CD8-positive, alpha-beta memory T cell (primary cell): ENCODE results near the gene VAPB. TPM values are rescaled to one million over a fixed set of nuclear protein-coding genes. Genes with fewer than 3 reads are reported as not detected.

Source experiments
- CTCF ChIA-PET: fragments of 350-600 bp; sonication (Branson Sonifier 250); formaldehyde crosslinking; loops from one replicate; lab custom pipeline; 2021; ENCODE audit warnings: antibody characterized with exemption; lab: Charles Lee
- POLR2A ChIA-PET: fragments of 350-600 bp; sonication (Branson Sonifier 250); formaldehyde crosslinking; loops from one replicate; lab custom pipeline; 2021; ENCODE audit warnings: antibody characterized with exemption; lab: Charles Lee
- DNase-seq, 5 donors: peaks; one replicate each; pipeline versions ENCODE4 v3.0.0 to v3.0.0-alpha.2; 2020 to 2022; ENCODE audit warnings: mixed read lengths in 1 of 5
- H3K27ac ChIP-seq: one replicate; pipeline ENCODE4 v1.7.0; 2013; ENCODE audit warnings: low read depth, mild to moderate bottlenecking, low read length, moderate library complexity
- H3K27me3 ChIP-seq: 2 replicates; pipeline ENCODE4 v1.7.0; 2013; ENCODE audit warnings: low read length, mild to moderate bottlenecking; ENCODE audit not compliant: insufficient read depth, poor library complexity, severe bottlenecking
- H3K36me3 ChIP-seq: 2 replicates; pipeline ENCODE4 v1.7.0; 2013; ENCODE audit warnings: mild to moderate bottlenecking, low read length, moderate library complexity; ENCODE audit not compliant: insufficient read depth
- H3K4me1 ChIP-seq: 2 replicates; pipeline ENCODE4 v1.7.0; 2013; ENCODE audit warnings: mild to moderate bottlenecking, low read length, moderate library complexity; ENCODE audit not compliant: insufficient read depth
- H3K4me3 ChIP-seq: 2 replicates; pipeline ENCODE4 v1.7.0; 2013; ENCODE audit warnings: mild to moderate bottlenecking, low read length
- H3K9me3 ChIP-seq: 2 replicates; pipeline ENCODE4 v1.7.0; 2013; ENCODE audit warnings: mild to moderate bottlenecking, low read length
- H3K27ac Mint-ChIP-seq, 8 donors: one replicate each; pipeline ENCODE4 v1.8.0; 2020 to 2021; ENCODE audit warnings: mixed read lengths in 8 of 8, mild to moderate bottlenecking in 6 of 8, inconsistent platforms in 3 of 8, moderate library complexity in 3 of 8
- H3K27me3 Mint-ChIP-seq, 2 donors: one replicate each; pipeline ENCODE4 v1.8.0; 2020 to 2021; ENCODE audit warnings: mixed read lengths in 2 of 2, mild to moderate bottlenecking in 1 of 2, moderate library complexity in 1 of 2
- H3K36me3 Mint-ChIP-seq, 3 donors: one replicate each; pipeline ENCODE4 v1.8.0; 2020 to 2021; ENCODE audit warnings: mixed read lengths in 3 of 3, inconsistent platforms in 1 of 3, mild to moderate bottlenecking in 1 of 3
- H3K4me1 Mint-ChIP-seq, 3 donors: one replicate each; pipeline ENCODE4 v1.8.0; 2020 to 2021; ENCODE audit warnings: mixed read lengths in 3 of 3, inconsistent platforms in 1 of 3, mild to moderate bottlenecking in 1 of 3
- H3K4me3 Mint-ChIP-seq, 7 donors: one replicate each; pipeline ENCODE4 v1.8.0; 2020 to 2021; ENCODE audit warnings: mixed read lengths in 7 of 7, mild to moderate bottlenecking in 6 of 7, moderate library complexity in 4 of 7, inconsistent platforms in 2 of 7
- H3K9me3 Mint-ChIP-seq, 5 donors: one replicate each; pipeline ENCODE4 v1.8.0; 2020 to 2022; ENCODE audit warnings: mixed read lengths in 5 of 5, mild to moderate bottlenecking in 3 of 5, moderate library complexity in 2 of 5, inconsistent platforms in 1 of 5
- polyA plus RNA-seq: library from polyadenylated mRNA; unstranded; fragments of 300-500 nt; fragmentation: Illumina TruSeq; gene quantifications from one replicate; pipeline ENCODE4 v1.2.3, GENCODE V29; 2021
- total RNA-seq, 2 experiments: library from RNA; stranded (reverse); gene quantifications; one replicate each; pipeline ENCODE4 v1.2.3, GENCODE V29; 2021

VAPB gene
- total and polyA plus RNA-seq, 3 experiments from 2014 or later, result 31.5 to 40.3 (median 36.6) TPM

- H3K9me3 ChIP-seq, result no peaks in the 10 kb centered on the region
- no peak overlapping the region for H3K27ac ChIP-seq
- no peaks in the 10 kb centered on the region for H3K36me3 ChIP-seq
- no peak overlapping the region for H3K4me3 ChIP-seq
- Mint-ChIP-seq H3K27me3 (peaks cover 35 to 68% of the 10 kb centered on the region in 2 donors), H3K4me1 (no peaks in the 10 kb centered on the region), H3K36me3 (peaks cover 0 to 26% (median 4%) of the 10 kb centered on the region in 3 donors), H3K9me3 (peaks cover 6 to 18% (median 10%) of the 10 kb centered on the region in 5 donors), H3K4me3 (no peak overlapping the region), H3K27ac (no peak overlapping the region)
- DNase-seq, result no peak
- ChIA-PET POLR2A (no interaction called here), CTCF (no interaction called here)
- no peaks in the 10 kb centered on the region for H3K4me1 ChIP-seq
- H3K27me3 ChIP-seq, result no peaks in the 10 kb centered on the region
These were observed 7.4 kb upstream of the VAPB start for GRCh38 chr20:58381627-58382026.

GRCh38 chr20:58382096-58382495 lies 6.9 kb upstream of the VAPB start:
- H3K27me3 ChIP-seq, result no peaks in the 10 kb centered on the region
- Mint-ChIP-seq H3K9me3 (peaks cover 6 to 18% (median 10%) of the 10 kb centered on the region in 5 donors), H3K36me3 (peaks cover 0 to 26% (median 5%) of the 10 kb centered on the region in 3 donors), H3K4me1 (peaks cover 0 to 2% (median 0%) of the 10 kb centered on the region in 3 donors), H3K27ac (no peak overlapping the region), H3K27me3 (peaks cover 37 to 66% of the 10 kb centered on the region in 2 donors), H3K4me3 (no peak overlapping the region)
- DNase-seq, result no peak
- H3K9me3 ChIP-seq, result no peaks in the 10 kb centered on the region
- CTCF ChIA-PET, result no interaction called here
- no peaks in the 10 kb centered on the region for H3K36me3 ChIP-seq
- no peak overlapping the region for H3K4me3 ChIP-seq
- POLR2A ChIA-PET, result no interaction called here
- no peaks in the 10 kb centered on the region for H3K4me1 ChIP-seq
- no peak overlapping the region for H3K27ac ChIP-seq

- ChIA-PET CTCF (no interaction called here), POLR2A (interaction anchor here (0.6 kb wide), 1 partner anchor 26 kb away, joined by 4 read pairs; no protein-coding TSS in a partner anchor)
- Mint-ChIP-seq H3K27me3 (peaks cover 34 to 43% of the 10 kb centered on the region in 2 donors), H3K4me1 (peaks cover 5 to 15% (median 11%) of the 10 kb centered on the region in 3 donors), H3K36me3 (peaks cover 3 to 23% (median 5%) of the 10 kb centered on the region in 3 donors), H3K9me3 (peaks cover 6 to 18% (median 10%) of the 10 kb centered on the region in 5 donors), H3K4me3 (no peak overlapping the region), H3K27ac (no peak overlapping the region)
- no peak for DNase-seq
- no peak overlapping the region for H3K27ac ChIP-seq
- no peak overlapping the region for H3K4me3 ChIP-seq
- no peaks in the 10 kb centered on the region for H3K9me3 ChIP-seq
- H3K27me3 ChIP-seq, result no peaks in the 10 kb centered on the region
- H3K36me3 ChIP-seq, result no peaks in the 10 kb centered on the region
- H3K4me1 ChIP-seq, result peaks cover 7% of the 10 kb centered on the region
These were observed 4.2 kb upstream of the VAPB start for GRCh38 chr20:58384821-58385220.

- Mint-ChIP-seq H3K27ac (peak overlapping the region in 7 of 8 donors; percentile 55 to 98 (median 95)), H3K4me3 (peak overlapping the region in 5 of 7 donors; percentile 20 to 97 (median 84)), H3K36me3 (peaks cover 0 to 27% (median 4%) of the 10 kb centered on the region in 3 donors), H3K27me3 (peaks cover 10 to 15% of the 10 kb centered on the region in 2 donors), H3K9me3 (no peaks in the 10 kb centered on the region), H3K4me1 (peaks cover 37 to 48% (median 44%) of the 10 kb centered on the region in 3 donors)
- Histone ChIP-seq H3K9me3 (no peaks in the 10 kb centered on the region), H3K27ac (peak overlapping the region; percentile 68), H3K4me3 (peak overlapping the region; percentile 14), H3K4me1 (peaks cover 38% of the 10 kb centered on the region), H3K36me3 (peaks cover 4% of the 10 kb centered on the region), H3K27me3 (no peaks in the 10 kb centered on the region)
- DNase-seq, result no peak
- POLR2A ChIA-PET, result interaction anchor here (0.6 to 1.9 kb wide), 6 partner anchors 20 to 996 kb away, joined by 4 to 13 read pairs (median 7); partner anchors contain the start of gene RAB22A
- CTCF ChIA-PET, result interaction anchor here (1.1 kb wide), 2 partner anchors 81 to 263 kb away, joined by 4 to 6 read pairs; partner anchors contain the start of gene STX16
These were observed 914 bp upstream of the VAPB start for GRCh38 chr20:58388028-58388601.

- Histone ChIP-seq H3K4me1 (peaks cover 51% of the 10 kb centered on the region), H3K36me3 (peaks cover 4% of the 10 kb centered on the region)
These were observed 417 bp downstream of the VAPB start for GRCh38 chr20:58389324-58389967.

GRCh38 chr20:58389968-58390658 lies 1.1 kb downstream of the VAPB start:
- peak overlapping the region; percentile 86 for H3K4me3 ChIP-seq
- H3K36me3 Mint-ChIP-seq, result peaks cover 0 to 36% (median 10%) of the 10 kb centered on the region in 3 donors
- H3K27ac Mint-ChIP-seq, result peak overlapping the region; percentile 97 to 100 (median 99)
- peak overlapping the region; percentile 89 to 98 (median 95) for H3K4me3 Mint-ChIP-seq
- H3K9me3 Mint-ChIP-seq, result no peaks in the 10 kb centered on the region
- ChIA-PET POLR2A (interaction anchor here (0.6 to 1.9 kb wide), 4 partner anchors 18 to 84 kb away, joined by 4 to 13 read pairs (median 10); partner anchors contain the start of gene RAB22A), CTCF (no interaction called here)
- H3K4me1 ChIP-seq, result peaks cover 52% of the 10 kb centered on the region
- no peak for DNase-seq
- peaks cover 0 to 7% of the 10 kb centered on the region in 2 donors for H3K27me3 Mint-ChIP-seq
- no peaks in the 10 kb centered on the region for H3K27me3 ChIP-seq
- peaks cover 50 to 66% (median 63%) of the 10 kb centered on the region in 3 donors for H3K4me1 Mint-ChIP-seq
- peaks cover 4% of the 10 kb centered on the region for H3K36me3 ChIP-seq
- H3K27ac ChIP-seq, result peak overlapping the region; percentile 96
- no peaks in the 10 kb centered on the region for H3K9me3 ChIP-seq

More at GRCh38 chr20:58389324-58389967, 417 bp downstream of the VAPB start:
- Histone ChIP-seq H3K27ac (peak overlapping the region; percentile 96), H3K4me3 (peak overlapping the region; percentile 86), H3K27me3 (no peaks in the 10 kb centered on the region), H3K9me3 (no peaks in the 10 kb centered on the region)
- H3K27ac Mint-ChIP-seq, result peak overlapping the region; percentile 97 to 100 (median 99)
- peaks cover 0 to 34% (median 10%) of the 10 kb centered on the region in 3 donors for H3K36me3 Mint-ChIP-seq
- peak in 2 of 5 donors; percentile 46 to 48 for DNase-seq
- H3K4me1 Mint-ChIP-seq, result peaks cover 46 to 59% (median 57%) of the 10 kb centered on the region in 3 donors
- ChIA-PET CTCF (interaction anchor here (1.0 to 1.1 kb wide), 4 partner anchors 32 to 262 kb away, joined by 3 to 6 read pairs (median 4); partner anchors contain the start of gene STX16), POLR2A (interaction anchor here (0.6 to 1.9 kb wide), 10 partner anchors 19 to 1998 kb away, joined by 3 to 15 read pairs (median 4); partner anchors contain the start of genes AURKA, RAB22A and STX16)
- H3K27me3 Mint-ChIP-seq, result peaks cover 0 to 9% of the 10 kb centered on the region in 2 donors
- H3K9me3 Mint-ChIP-seq, result no peaks in the 10 kb centered on the region
- H3K4me3 Mint-ChIP-seq, result peak overlapping the region; percentile 89 to 98 (median 95)

- no peaks in the 10 kb centered on the region for H3K9me3 ChIP-seq
- H3K27ac Mint-ChIP-seq, result peak overlapping the region; percentile 66 to 100 (median 99)
- H3K9me3 Mint-ChIP-seq, result no peaks in the 10 kb centered on the region
- H3K36me3 ChIP-seq, result peaks cover 4% of the 10 kb centered on the region
- peak overlapping the region; percentile 89 to 98 (median 95) for H3K4me3 Mint-ChIP-seq
- CTCF ChIA-PET, result no interaction called here
- peaks cover 55 to 71% (median 68%) of the 10 kb centered on the region in 3 donors for H3K4me1 Mint-ChIP-seq
- peak overlapping the region; percentile 86 for H3K4me3 ChIP-seq
- peaks cover 0 to 7% of the 10 kb centered on the region in 2 donors for H3K27me3 Mint-ChIP-seq
- DNase-seq, result no peak
- H3K4me1 ChIP-seq, result peaks cover 57% of the 10 kb centered on the region
- H3K27me3 ChIP-seq, result no peaks in the 10 kb centered on the region
- H3K36me3 Mint-ChIP-seq, result peaks cover 0 to 38% (median 10%) of the 10 kb centered on the region in 3 donors
- POLR2A ChIA-PET, result no interaction called here
- H3K27ac ChIP-seq, result peak overlapping the region; percentile 11
These were observed 1.6 kb downstream of the VAPB start for GRCh38 chr20:58390659-58391035.
